HCT116 (cell line): ENCODE results near the gene PPP1R16B. TPM values are rescaled to one million over a fixed set of nuclear protein-coding genes. Genes with fewer than 3 reads are reported as not detected.

ENCODE experiments used
- ATAC-seq: fragments of 200-7000 bp; cut with Tn5 transposase; 2 replicates; pipeline ENCODE4 v1.9.1; 2020; ENCODE audit warnings: mild to moderate bottlenecking, moderate library complexity
- BruUV-seq: library from RNA; stranded (reverse); fragments of 400-500 nt; replicated peaks from 2 replicates; lab custom pipeline; 2021; lab: Mats Ljungman, UMichigan
- CTCF ChIA-PET: fragments of 300-600 bp; sonication (Branson Sonifier 250); formaldehyde crosslinking; loops from one replicate; lab custom pipeline; 2021; ENCODE audit warnings: antibody characterized with exemption; lab: Charles Lee
- POLR2A ChIA-PET: fragments of 300-600, 350-600 bp; sonication (Branson Sonifier 250); formaldehyde crosslinking; loops from one replicate; lab custom pipeline; 2021; ENCODE audit warnings: antibody characterized with exemption; lab: Charles Lee
- RAD21 ChIA-PET, 2 experiments: fragments of 300-600 bp; sonication (Branson Sonifier 250); formaldehyde crosslinking; loops; one replicate each; lab custom pipeline; 2023; ENCODE audit warnings: low total read pairs in 2 of 2; ENCODE audit not compliant: uncharacterized antibody in 2 of 2, unreplicated experiment in 2 of 2, low non-redundant PET in 1 of 2; lab: Charles Lee
- DNase-seq: peaks from one replicate; pipeline ENCODE4 v3.0.0-alpha.2; 2010; ENCODE audit warnings: low read depth, low spot score
- H2AFZ ChIP-seq: fragments of 200-600 bp; shearing (Covaris generic), sonication (generic); 2 replicates; pipeline ENCODE4 v1.6.1; 2017; ENCODE audit warnings: low read depth, mixed run types, mixed read lengths, antibody characterized with exemption, low read length; ENCODE audit not compliant: poor library complexity, severe bottlenecking
- H3K27ac ChIP-seq: 2 replicates; pipeline ENCODE4 v1.5.1; 2012; ENCODE audit warnings: low read depth, low read length
- H3K27me3 ChIP-seq: fragments of 200-600 bp; sonication (generic); 2 replicates; pipeline ENCODE4 v1.6.1; 2016; ENCODE audit warnings: mixed run types, low read length, mixed read lengths; ENCODE audit not compliant: insufficient read depth
- H3K36me3 ChIP-seq, 2 experiments: fragments of 200-500 bp in 1 of 2; fragments of 200-600 bp in 1 of 2; sonication (Bioruptor generic) in 1 of 2; sonication (generic) in 1 of 2; 2 replicates each; pipeline versions ENCODE4 v1.5.1 to v1.6.1; 2014 to 2016; ENCODE audit warnings: low read length in 2 of 2, inconsistent platforms in 1 of 2, mixed read lengths in 1 of 2, mixed run types in 1 of 2; ENCODE audit not compliant: insufficient read depth in 2 of 2, control insufficient read depth in 1 of 2
- H3K4me1 ChIP-seq, 2 experiments: fragments of 200-600 bp in 1 of 2; sonication (generic) in 1 of 2; 2 replicates each; pipeline versions ENCODE4 v1.5.1 to v1.6.1; 2012 to 2017; ENCODE audit warnings: low read length in 2 of 2, inconsistent platforms in 1 of 2, mild to moderate bottlenecking in 1 of 2, mixed read lengths in 1 of 2, mixed run types in 1 of 2, moderate library complexity in 1 of 2; ENCODE audit not compliant: insufficient read depth in 2 of 2, control insufficient read depth in 1 of 2
- H3K4me2 ChIP-seq: fragments of 200-600 bp; sonication (generic); 2 replicates; pipeline ENCODE4 v1.6.1; 2017; ENCODE audit warnings: mixed run types, low read length, mixed read lengths
- H3K4me3 ChIP-seq, 2 experiments: fragments of 200-600 bp in 1 of 2; sonication (generic) in 1 of 2; replicated peaks in 1 of 2; 2 replicates each; pipeline ENCODE4 v1.5.1; 2011 to 2016; ENCODE audit warnings: low read length in 2 of 2, control low read depth in 1 of 2, low read depth in 1 of 2, mild to moderate bottlenecking in 1 of 2, mixed read lengths in 1 of 2, mixed run types in 1 of 2
- H3K79me2 ChIP-seq: fragments of 200-600 bp; sonication (generic); 2 replicates; pipeline ENCODE4 v1.6.1; 2017; ENCODE audit warnings: mild to moderate bottlenecking, mixed run types, low read length, moderate library complexity, mixed read lengths; ENCODE audit not compliant: insufficient read depth
- H3K9ac ChIP-seq: fragments of 200-600 bp; sonication (generic); 2 replicates; pipeline ENCODE4 v1.6.1; 2016; ENCODE audit warnings: low read length, mixed read lengths
- H3K9me2 ChIP-seq: fragments of 200-600 bp; sonication (generic), shearing (Covaris generic); 2 replicates; pipeline ENCODE4 v1.6.1; 2017; ENCODE audit warnings: mixed run types, mild to moderate bottlenecking, moderate library complexity; ENCODE audit not compliant: insufficient read depth
- H3K9me3 ChIP-seq, 2 experiments: fragments of 200-500 bp in 1 of 2; fragments of 200-600 bp in 1 of 2; sonication (Bioruptor generic) in 1 of 2; sonication (generic) in 1 of 2; 2 replicates each; pipeline ENCODE4 v1.6.1; 2014 to 2017; ENCODE audit warnings: low read length in 2 of 2, mixed read lengths in 2 of 2, inconsistent platforms in 1 of 2, low read depth in 1 of 2, mild to moderate bottlenecking in 1 of 2, mixed run types in 1 of 2, moderate library complexity in 1 of 2; ENCODE audit not compliant: control insufficient read depth in 1 of 2, insufficient read depth in 1 of 2
- H4K20me1 ChIP-seq: fragments of 200-600 bp; sonication (generic), shearing (Covaris generic); 2 replicates; pipeline ENCODE4 v1.6.1; 2017; ENCODE audit warnings: mixed run types, mild to moderate bottlenecking, moderate library complexity; ENCODE audit not compliant: insufficient read depth
- ATF3 ChIP-seq: IDR thresholded peaks from 2 replicates; pipeline ENCODE4 v1.6.1; 2012
- CBX3 ChIP-seq: IDR thresholded peaks from 2 replicates; pipeline ENCODE4 v1.6.1; 2012; ENCODE audit warnings: low read depth
- CEBPB ChIP-seq: IDR thresholded peaks from 2 replicates; pipeline ENCODE4 v1.6.1; 2012; ENCODE audit warnings: low read depth
- EGR1 ChIP-seq: IDR thresholded peaks from 2 replicates; pipeline ENCODE4 v1.6.1; 2012; ENCODE audit warnings: low read depth
- ELF1 ChIP-seq: IDR thresholded peaks from 2 replicates; pipeline ENCODE4 v1.6.1; 2012; ENCODE audit warnings: low read depth, borderline replicate concordance
- EZH2 ChIP-seq: fragments of 200-600 bp; sonication (generic); IDR thresholded peaks from 2 replicates; pipeline ENCODE4 v1.6.1; 2017; ENCODE audit warnings: antibody characterized with exemption, mixed run types
- EZH2phosphoT487 ChIP-seq: fragments of 200-600 bp; IDR thresholded peaks from 2 replicates; pipeline ENCODE4 v1.6.1; 2018; ENCODE audit warnings: antibody characterized with exemption, borderline replicate concordance
- FOSL1 ChIP-seq: IDR thresholded peaks from 2 replicates; pipeline ENCODE4 v1.6.1; 2012; ENCODE audit warnings: low read depth
- JUND ChIP-seq: IDR thresholded peaks from 2 replicates; pipeline ENCODE4 v1.6.1; 2012
- MAX ChIP-seq: IDR thresholded peaks from 2 replicates; pipeline ENCODE4 v1.6.1; 2012
- POLR2A ChIP-seq: IDR thresholded peaks from 2 replicates; pipeline ENCODE4 v1.7.0; 2011; ENCODE audit warnings: borderline replicate concordance; ENCODE audit not compliant: insufficient read depth, insufficient read length; ENCODE audit errors: extremely low read depth
- RAD21 ChIP-seq: IDR thresholded peaks from 2 replicates; pipeline ENCODE4 v1.6.1; 2012; ENCODE audit warnings: low read depth, mild to moderate bottlenecking
- REST ChIP-seq: IDR thresholded peaks from 2 replicates; pipeline ENCODE4 v1.6.1; 2012; ENCODE audit warnings: low read depth
- TCF7L2 ChIP-seq: IDR thresholded peaks from 2 replicates; pipeline ENCODE4 v1.7.0; 2011; ENCODE audit warnings: borderline replicate concordance, inconsistent platforms; ENCODE audit not compliant: insufficient read depth, insufficient read length; ENCODE audit errors: extremely low read depth
- YY1 ChIP-seq: IDR thresholded peaks from 2 replicates; pipeline ENCODE4 v1.6.1; 2011; ENCODE audit warnings: low read length, low read depth, moderate library complexity, mild to moderate bottlenecking; ENCODE audit not compliant: insufficient replicate concordance; ENCODE audit errors: extremely low read depth
- ZBTB33 ChIP-seq: IDR thresholded peaks from 2 replicates; pipeline ENCODE4 v1.6.1; 2011; ENCODE audit warnings: mild to moderate bottlenecking, low read length, moderate library complexity; ENCODE audit not compliant: insufficient replicate concordance; ENCODE audit errors: extremely low read depth
- intact Hi-C: fragments of 100-400 bp; cut with micrococcal nuclease; formaldehyde crosslinking; loops from 2 replicates; pipeline ENCODE4 v1.10.0; 2022
- total RNA-seq: library from RNA; stranded (reverse); gene quantifications from one replicate; pipeline ENCODE4 v1.2.1, GENCODE V29; 2021; ENCODE audit not compliant: unreplicated experiment

PPP1R16B gene
- total RNA-seq, 1 experiment from 2014 or later = 0.52 TPM

- TF ChIP-seq REST (no peak), POLR2A (no peak), EZH2 (no peak), JUND (no peak), EZH2phosphoT487 (no peak), ZBTB33 (no peak), ATF3 (no peak), FOSL1 (no peak), ELF1 (no peak)
Measured at GRCh38 chr20:38855356-38855755, 49.9 kb downstream of the PPP1R16B start (continued).

- Histone ChIP-seq H3K36me3 (no peaks in the 10 kb centered on the region), H3K79me2 (no peaks in the 10 kb centered on the region), H3K4me2 (no peak overlapping the region), H3K27me3 (no peaks in the 10 kb centered on the region), H2AFZ (no peak overlapping the region), H3K4me3 (no peak overlapping the region), H3K9me3 (no peaks in the 10 kb centered on the region), H4K20me1 (no peaks in the 10 kb centered on the region), H3K9ac (no peak overlapping the region), H3K9me2 (no peaks in the 10 kb centered on the region), H3K27ac (no peak overlapping the region), H3K4me1 (peaks cover 3 to 19% of the 10 kb centered on the region in 2 experiments; a peak in 3 of 4 replicates)
- BruUV-seq = no TSS peak
- intact Hi-C loops = no loop called here
- CTCF ChIA-PET = no interaction called here
- ATAC-seq (no peak), DNase-seq (no peak)
- POLR2A ChIA-PET = no interaction called here
- RAD21 ChIA-PET = no interaction called here
- TF ChIP-seq CEBPB = no peak
- TF ChIP-seq YY1 = no peak
- TF ChIP-seq JUND = no peak
- no peak for TF ChIP-seq ATF3
- TF ChIP-seq RAD21 = no peak
- TF ChIP-seq TCF7L2 = no peak
- TF ChIP-seq EZH2 = no peak
- no peak for TF ChIP-seq MAX
- no peak for TF ChIP-seq CBX3
- no peak for TF ChIP-seq ZBTB33
- no peak for TF ChIP-seq FOSL1
- TF ChIP-seq EGR1 = no peak
- no peak for TF ChIP-seq POLR2A
Measured at GRCh38 chr20:38856570-38856969, 51.1 kb downstream of the PPP1R16B start.
